Adipocyte (in vitro differentiated cells): ENCODE results near the gene SH3D19.
"Not testable (repeated sequence)": the region's sequence is repeated elsewhere in the genome, so short reads cannot be mapped to it uniquely, and the experiment has no call there.

Experiments used
- DNase-seq: peaks from one replicate; pipeline ENCODE4 v3.0.0-alpha.2; 2015; ENCODE audit warnings: low read depth
- H3K27me3 ChIP-seq: replicated peaks from 2 replicates; pipeline ENCODE4 v1.7.0; 2013; ENCODE audit warnings: mild to moderate bottlenecking, low read length, moderate library complexity; ENCODE audit not compliant: control insufficient read depth, insufficient read depth
- H3K36me3 ChIP-seq: 2 replicates; pipeline ENCODE4 v1.7.0; 2013; ENCODE audit warnings: low read length, mild to moderate bottlenecking, moderate library complexity; ENCODE audit not compliant: control insufficient read depth, insufficient read depth, severe bottlenecking
- H3K4me1 ChIP-seq: 2 replicates; pipeline ENCODE4 v1.7.0; 2013; ENCODE audit warnings: mild to moderate bottlenecking, low read length, moderate library complexity; ENCODE audit not compliant: control insufficient read depth, insufficient read depth
- H3K4me3 ChIP-seq: 2 replicates; pipeline ENCODE4 v1.7.0; 2013; ENCODE audit warnings: mild to moderate bottlenecking, low read length, moderate library complexity
- H3K9ac ChIP-seq: 2 replicates; pipeline ENCODE4 v1.7.0; 2013; ENCODE audit warnings: mild to moderate bottlenecking, low read length, moderate library complexity
- H3K9me3 ChIP-seq: 2 replicates; pipeline ENCODE4 v1.7.0; 2013; ENCODE audit warnings: mild to moderate bottlenecking, low read length, moderate library complexity; ENCODE audit not compliant: control insufficient read depth

Gene SH3D19

GRCh38 chr4:151142758-151143157 lies 182.6 kb downstream of the SH3D19 start:
- H3K36me3 ChIP-seq: peaks cover 95% of the 10 kb centered on the region
- H3K4me1 ChIP-seq: peaks cover 14% of the 10 kb centered on the region
- DNase-seq: no peak
- no peak overlapping the region for H3K9ac ChIP-seq
- H3K4me3 ChIP-seq: no peak overlapping the region
- H3K27me3 ChIP-seq: no peaks in the 10 kb centered on the region
- no peaks in the 10 kb centered on the region for H3K9me3 ChIP-seq

GRCh38 chr4:151139814-151140213 lies 185.6 kb downstream of the SH3D19 start:
- H3K4me1 ChIP-seq: peaks cover 9% of the 10 kb centered on the region
- no peak overlapping the region for H3K4me3 ChIP-seq
- H3K27me3 ChIP-seq: no peaks in the 10 kb centered on the region
- no peak overlapping the region for H3K9ac ChIP-seq
- H3K36me3 ChIP-seq: peaks cover 96% of the 10 kb centered on the region
- peak; percentile 33 for DNase-seq
- H3K9me3 ChIP-seq: no peaks in the 10 kb centered on the region

- H3K9ac ChIP-seq, H3K27me3 ChIP-seq, H3K4me1 ChIP-seq, DNase-seq, H3K9me3 ChIP-seq, H3K4me3 ChIP-seq: not testable (repeated sequence)
- peaks cover 98% of the 10 kb centered on the region for H3K36me3 ChIP-seq
Measured at GRCh38 chr4:151136048-151136447, 189.4 kb downstream of the SH3D19 start.

GRCh38 chr4:151133311-151133710 lies 192.1 kb downstream of the SH3D19 start:
- Histone ChIP-seq H3K9me3 (no peaks in the 10 kb centered on the region), H3K36me3 (peaks cover 98% of the 10 kb centered on the region), H3K9ac (no peak overlapping the region), H3K27me3 (no peaks in the 10 kb centered on the region), H3K4me1 (peaks cover 6% of the 10 kb centered on the region), H3K4me3 (no peak overlapping the region)
- no peak for DNase-seq

- no peak overlapping the region for H3K9ac ChIP-seq
- no peak overlapping the region for H3K4me3 ChIP-seq
- H3K36me3 ChIP-seq: peaks cover 97% of the 10 kb centered on the region
- H3K27me3 ChIP-seq: no peaks in the 10 kb centered on the region
- H3K9me3 ChIP-seq: no peaks in the 10 kb centered on the region
- no peaks in the 10 kb centered on the region for H3K4me1 ChIP-seq
- DNase-seq: no peak
Measured at GRCh38 chr4:151129796-151130195, 195.6 kb downstream of the SH3D19 start.

- DNase-seq: peak; percentile 86
- Histone ChIP-seq H3K27me3 (no peaks in the 10 kb centered on the region), H3K9me3 (no peaks in the 10 kb centered on the region), H3K4me1 (peaks cover 25% of the 10 kb centered on the region), H3K36me3 (peaks cover 74% of the 10 kb centered on the region), H3K4me3 (no peak overlapping the region), H3K9ac (no peak overlapping the region)
Measured at GRCh38 chr4:151117371-151117962, 207.9 kb downstream of the SH3D19 start.

- H3K36me3 ChIP-seq: peaks cover 62% of the 10 kb centered on the region
- H3K4me3 ChIP-seq: no peak overlapping the region
- H3K27me3 ChIP-seq: no peaks in the 10 kb centered on the region
- peaks cover 25% of the 10 kb centered on the region for H3K4me1 ChIP-seq
- no peak for DNase-seq
- no peaks in the 10 kb centered on the region for H3K9me3 ChIP-seq
- no peak overlapping the region for H3K9ac ChIP-seq
Measured at GRCh38 chr4:151114986-151115385, 210.4 kb downstream of the SH3D19 start.

GRCh38 chr4:151114338-151114737 lies 211.1 kb downstream of the SH3D19 start:
- DNase-seq: no peak

GRCh38 chr4:151110236-151110635 lies 215.2 kb downstream of the SH3D19 start:
- peaks cover 9% of the 10 kb centered on the region for H3K4me1 ChIP-seq
- H3K36me3 ChIP-seq: peaks cover 56% of the 10 kb centered on the region
- DNase-seq: no peak

More at GRCh38 chr4:151114338-151114737, 211.1 kb downstream of the SH3D19 start:
- H3K9me3 ChIP-seq: no peaks in the 10 kb centered on the region
- H3K27me3 ChIP-seq: no peaks in the 10 kb centered on the region
- H3K36me3 ChIP-seq: peaks cover 56% of the 10 kb centered on the region
- no peak overlapping the region for H3K9ac ChIP-seq
- peaks cover 25% of the 10 kb centered on the region for H3K4me1 ChIP-seq
- no peak overlapping the region for H3K4me3 ChIP-seq

GRCh38 chr4:151107063-151107462 lies 218.3 kb downstream of the SH3D19 start:
- H3K27me3 ChIP-seq: no peaks in the 10 kb centered on the region
- H3K9ac ChIP-seq: no peak overlapping the region
- no peak overlapping the region for H3K4me3 ChIP-seq
- peaks cover 61% of the 10 kb centered on the region for H3K36me3 ChIP-seq
- peaks cover 5% of the 10 kb centered on the region for H3K4me1 ChIP-seq
- no peaks in the 10 kb centered on the region for H3K9me3 ChIP-seq
- DNase-seq: no peak

More at GRCh38 chr4:151110236-151110635, 215.2 kb downstream of the SH3D19 start:
- H3K9me3 ChIP-seq: no peaks in the 10 kb centered on the region
- no peaks in the 10 kb centered on the region for H3K27me3 ChIP-seq
- H3K4me3 ChIP-seq: no peak overlapping the region
- no peak overlapping the region for H3K9ac ChIP-seq

GRCh38 chr4:151105454-151106032 lies 219.9 kb downstream of the SH3D19 start:
- Histone ChIP-seq H3K27me3 (no peaks in the 10 kb centered on the region), H3K4me3 (no peak overlapping the region), H3K9me3 (no peaks in the 10 kb centered on the region), H3K9ac (no peak overlapping the region), H3K36me3 (peaks cover 65% of the 10 kb centered on the region), H3K4me1 (peaks cover 16% of the 10 kb centered on the region)
- no peak for DNase-seq

GRCh38 chr4:151104621-151105020 lies 220.8 kb downstream of the SH3D19 start:
- no peaks in the 10 kb centered on the region for H3K9me3 ChIP-seq
- DNase-seq: no peak
- no peak overlapping the region for H3K9ac ChIP-seq
- peaks cover 16% of the 10 kb centered on the region for H3K4me1 ChIP-seq
- H3K36me3 ChIP-seq: peaks cover 62% of the 10 kb centered on the region
- H3K4me3 ChIP-seq: no peak overlapping the region
- H3K27me3 ChIP-seq: no peaks in the 10 kb centered on the region
